BLaER1 treated with 17β-estradiol and CSF1 and Interleukin-3, amounts not matched to agents 10 nM and 100 nM (cell line): ENCODE results near the gene FBLN2.
A peak's percentile ranks its signal among the peaks of the same experiment; 100 is the strongest.

Experiments used
- H3K27ac ChIP-seq, 11 experiments: shearing (Covaris generic); formaldehyde crosslinking; 2 replicates each; pipeline ENCODE4 v1.8.1; 2022
- H3K27me3 ChIP-seq, 11 experiments: shearing (Covaris generic); formaldehyde crosslinking; 2 replicates each; pipeline ENCODE4 v1.8.1; 2022
- H3K36me3 ChIP-seq, 11 experiments: shearing (Covaris generic); formaldehyde crosslinking; 2 replicates each; pipeline ENCODE4 v1.8.1; 2022
- H3K4me1 ChIP-seq, 10 experiments: shearing (Covaris generic); formaldehyde crosslinking; 2 replicates each; pipeline ENCODE4 v1.8.1; 2022
- H3K4me2 ChIP-seq, 11 experiments: shearing (Covaris generic); formaldehyde crosslinking; 2 replicates each; pipeline ENCODE4 v1.8.1; 2022
- H3K4me3 ChIP-seq, 10 experiments: shearing (Covaris generic); formaldehyde crosslinking; 2 replicates each; pipeline ENCODE4 v1.8.1; 2022
- H3K9ac ChIP-seq, 11 experiments: shearing (Covaris generic); formaldehyde crosslinking; 2 replicates each; pipeline ENCODE4 v1.8.1; 2022
- H3K9me3 ChIP-seq, 11 experiments: shearing (Covaris generic); formaldehyde crosslinking; replicated peaks in 1 of 11; 2 replicates each; pipeline ENCODE4 v1.8.1; 2022
- H4K20me1 ChIP-seq, 11 experiments: shearing (Covaris generic); formaldehyde crosslinking; 2 replicates each; pipeline ENCODE4 v1.8.1; 2022
- Cebpa-rat ChIP-seq, 11 experiments: shearing (Covaris generic); IDR thresholded peaks; 2 replicates each; pipeline ENCODE4 v1.8.1; 2022

Gene FBLN2

GRCh38 chr3:13505147-13506130, 43.5 kb upstream of the FBLN2 start:
- TF ChIP-seq Cebpa-rat (IDR thresholded peaks at IDR 0.05), result no peak
- Histone ChIP-seq H3K27ac (no peak overlapping the region), H3K4me2 (no peak overlapping the region), H3K9ac (peak overlapping the region in 2 of 11 experiments; percentile 14 to 26; a peak in 1 of 22 replicates), H3K4me3 (no peak overlapping the region), H3K9me3 (no peaks in the 10 kb centered on the region), H3K4me1 (peaks cover 0 to 5% (median 0%) of the 10 kb centered on the region in 10 experiments; a peak in 2 of 20 replicates), H3K36me3 (no peaks in the 10 kb centered on the region), H3K27me3 (no peaks in the 10 kb centered on the region), H4K20me1 (peaks cover 0 to 3% (median 0%) of the 10 kb centered on the region in 11 experiments; a peak in 3 of 22 replicates)

DNA sequence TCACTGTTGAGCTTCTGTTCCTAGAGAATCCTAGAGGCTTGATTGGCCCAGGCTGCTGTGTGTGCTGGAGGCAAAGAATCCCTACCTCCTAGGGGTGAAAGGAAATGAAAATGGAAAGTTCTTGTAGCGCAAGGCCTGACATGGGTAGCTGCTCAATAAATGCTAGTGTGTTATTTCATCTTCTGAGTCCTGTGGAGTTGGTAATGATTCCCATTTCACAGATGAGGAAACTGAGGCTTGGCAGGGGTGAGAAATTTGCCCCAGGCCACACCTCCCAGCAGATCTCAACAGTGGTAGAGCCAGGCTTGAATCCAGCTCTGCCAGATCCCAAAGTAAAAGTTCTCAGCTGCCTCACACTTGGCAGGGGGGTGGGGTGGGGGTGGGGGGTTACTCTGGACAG, 42.7 kb upstream of the FBLN2 start:
- H3K4me3 ChIP-seq, result no peak overlapping the region
- no peak overlapping the region for H3K27ac ChIP-seq
- H3K9me3 ChIP-seq, result no peaks in the 10 kb centered on the region
- no peak overlapping the region for H3K4me2 ChIP-seq
- H3K36me3 ChIP-seq, result no peaks in the 10 kb centered on the region
- H4K20me1 ChIP-seq, result peaks cover 0 to 3% (median 0%) of the 10 kb centered on the region in 11 experiments; a peak in 3 of 22 replicates
- peaks cover 0 to 5% (median 0%) of the 10 kb centered on the region in 10 experiments; a peak in 2 of 20 replicates for H3K4me1 ChIP-seq
- H3K9ac ChIP-seq, result no peak overlapping the region
- no peak for TF ChIP-seq Cebpa-rat (IDR thresholded peaks at IDR 0.05)
- no peaks in the 10 kb centered on the region for H3K27me3 ChIP-seq

DNA sequence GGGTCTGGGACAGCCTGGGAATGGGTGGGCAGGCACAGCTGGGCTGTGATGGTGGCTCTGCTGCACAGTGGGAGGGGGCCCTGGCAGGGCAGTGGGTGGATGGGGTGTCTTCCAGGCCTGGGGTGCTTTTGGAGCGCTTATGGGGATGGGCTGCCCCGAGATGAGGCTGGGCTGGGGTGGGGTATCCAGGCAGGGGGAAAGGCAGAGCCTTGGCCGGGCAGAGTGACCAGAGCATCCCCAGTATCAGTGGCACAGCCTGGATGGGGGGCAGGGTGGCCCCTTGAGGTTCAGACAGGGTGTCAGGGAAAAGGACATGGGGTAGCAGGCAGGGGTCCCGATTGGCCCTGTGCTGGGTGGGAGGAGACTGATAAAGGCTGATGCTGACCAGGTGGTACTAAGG, 42.2 kb upstream of the FBLN2 start:
- no peak overlapping the region for H3K4me2 ChIP-seq
- H3K36me3 ChIP-seq, result no peaks in the 10 kb centered on the region
- no peak overlapping the region for H3K27ac ChIP-seq
- H4K20me1 ChIP-seq, result peaks cover 0 to 3% (median 0%) of the 10 kb centered on the region in 11 experiments; a peak in 3 of 22 replicates
- H3K4me1 ChIP-seq, result peaks cover 0 to 5% (median 0%) of the 10 kb centered on the region in 10 experiments; a peak in 2 of 20 replicates
- no peaks in the 10 kb centered on the region for H3K27me3 ChIP-seq
- no peak overlapping the region for H3K9ac ChIP-seq
- no peak for TF ChIP-seq Cebpa-rat (IDR thresholded peaks at IDR 0.05)
- no peak overlapping the region for H3K4me3 ChIP-seq
- no peaks in the 10 kb centered on the region for H3K9me3 ChIP-seq

GRCh38 chr3:13507247-13507569, 41.7 kb upstream of the FBLN2 start:
- TF ChIP-seq Cebpa-rat (IDR thresholded peaks at IDR 0.05), result no peak
- H3K27me3 ChIP-seq, result no peaks in the 10 kb centered on the region
- H3K9ac ChIP-seq, result no peak overlapping the region
- peaks cover 0 to 3% (median 0%) of the 10 kb centered on the region in 11 experiments; a peak in 3 of 22 replicates for H4K20me1 ChIP-seq
- no peak overlapping the region for H3K27ac ChIP-seq
- no peaks in the 10 kb centered on the region for H3K9me3 ChIP-seq
- H3K36me3 ChIP-seq, result no peaks in the 10 kb centered on the region
- peaks cover 0 to 5% (median 0%) of the 10 kb centered on the region in 10 experiments; a peak in 2 of 20 replicates for H3K4me1 ChIP-seq
- H3K4me3 ChIP-seq, result no peak overlapping the region
- no peak overlapping the region for H3K4me2 ChIP-seq

DNA sequence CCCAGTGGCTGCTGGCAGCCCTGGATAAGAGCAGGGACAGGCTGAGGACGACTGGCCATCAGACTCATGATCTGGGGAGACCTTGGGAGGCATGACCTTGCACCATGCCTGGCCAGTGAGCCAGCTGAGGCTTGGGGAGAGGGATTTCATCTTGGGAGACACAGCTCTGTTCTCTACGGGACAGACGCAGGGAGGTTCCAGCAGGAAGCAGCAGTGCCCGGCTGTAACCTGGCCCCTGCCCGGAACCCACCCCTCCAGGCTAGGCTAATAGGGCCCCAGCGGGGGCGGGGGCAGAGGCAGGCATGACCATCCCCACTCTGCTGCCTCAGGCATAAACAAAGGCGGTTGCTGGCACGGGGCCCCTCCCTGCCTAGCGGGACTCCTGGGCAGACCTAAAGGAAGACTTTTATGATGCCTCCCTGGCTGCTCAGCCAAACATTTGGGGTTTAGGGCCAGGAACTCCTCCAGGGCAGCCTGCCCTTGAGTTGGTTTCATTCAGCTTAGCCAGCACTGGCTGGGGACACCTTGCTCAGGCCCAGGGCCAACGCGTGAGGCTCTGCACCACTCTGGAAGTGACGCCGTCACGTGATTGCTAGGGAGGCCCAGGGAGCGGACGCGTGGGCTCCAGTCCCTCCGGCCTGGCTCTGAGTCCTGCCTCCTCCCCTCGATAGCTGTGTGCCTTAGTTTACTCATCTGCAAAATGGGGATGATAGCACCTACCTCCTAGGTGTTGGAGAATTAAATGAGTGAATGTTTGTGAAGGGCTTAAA, 41.2 kb upstream of the FBLN2 start:
- Histone ChIP-seq H3K4me2 (no peak overlapping the region), H3K36me3 (no peaks in the 10 kb centered on the region), H3K9ac (no peak overlapping the region), H4K20me1 (peaks cover 0 to 3% (median 0%) of the 10 kb centered on the region in 11 experiments; a peak in 3 of 22 replicates), H3K4me1 (peaks cover 0 to 5% (median 0%) of the 10 kb centered on the region in 10 experiments; a peak in 2 of 20 replicates), H3K4me3 (no peak overlapping the region), H3K9me3 (no peaks in the 10 kb centered on the region), H3K27me3 (no peaks in the 10 kb centered on the region), H3K27ac (no peak overlapping the region)
- TF ChIP-seq Cebpa-rat (IDR thresholded peaks at IDR 0.05), result no peak

DNA sequence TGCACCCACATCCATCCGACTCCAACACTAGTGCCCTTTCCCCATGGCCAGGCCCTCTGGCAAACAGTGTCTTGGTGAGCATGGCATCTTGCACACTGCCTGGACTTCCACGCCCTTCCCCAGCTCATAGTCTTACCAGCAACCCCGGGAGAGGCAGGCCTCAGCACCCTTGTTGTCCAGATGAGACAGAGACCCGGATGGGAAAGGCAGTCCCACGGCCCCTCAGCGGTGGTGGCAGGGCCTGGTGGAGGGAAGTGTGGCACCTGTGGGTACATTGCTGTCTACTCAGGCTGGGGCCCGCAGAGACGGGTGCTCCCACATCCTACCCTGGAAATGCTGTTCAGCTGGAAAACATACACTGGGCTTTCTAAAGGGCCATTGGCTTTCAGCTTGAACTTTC, 40.4 kb upstream of the FBLN2 start:
- Histone ChIP-seq H3K27ac (no peak overlapping the region), H3K9me3 (no peaks in the 10 kb centered on the region), H3K4me2 (no peak overlapping the region), H3K4me1 (peaks cover 0 to 5% (median 0%) of the 10 kb centered on the region in 10 experiments; a peak in 2 of 20 replicates), H3K9ac (no peak overlapping the region), H3K4me3 (no peak overlapping the region), H4K20me1 (peaks cover 0 to 3% (median 0%) of the 10 kb centered on the region in 11 experiments; a peak in 3 of 22 replicates), H3K27me3 (no peaks in the 10 kb centered on the region), H3K36me3 (no peaks in the 10 kb centered on the region)
- no peak for TF ChIP-seq Cebpa-rat (IDR thresholded peaks at IDR 0.05)

- Histone ChIP-seq H3K36me3 (no peaks in the 10 kb centered on the region), H3K4me3 (no peak overlapping the region), H4K20me1 (peaks cover 0 to 3% (median 0%) of the 10 kb centered on the region in 11 experiments; a peak in 3 of 22 replicates), H3K27me3 (no peaks in the 10 kb centered on the region), H3K4me2 (no peak overlapping the region), H3K4me1 (peaks cover 0 to 9% (median 0%) of the 10 kb centered on the region in 10 experiments; a peak in 4 of 20 replicates), H3K9ac (peak overlapping the region in 1 of 11 experiments; percentile 36; a peak in 1 of 22 replicates), H3K9me3 (no peaks in the 10 kb centered on the region), H3K27ac (no peak overlapping the region)
- TF ChIP-seq Cebpa-rat (IDR thresholded peaks at IDR 0.05), result no peak
Measured at GRCh38 chr3:13509059-13509815, 39.7 kb upstream of the FBLN2 start.

DNA sequence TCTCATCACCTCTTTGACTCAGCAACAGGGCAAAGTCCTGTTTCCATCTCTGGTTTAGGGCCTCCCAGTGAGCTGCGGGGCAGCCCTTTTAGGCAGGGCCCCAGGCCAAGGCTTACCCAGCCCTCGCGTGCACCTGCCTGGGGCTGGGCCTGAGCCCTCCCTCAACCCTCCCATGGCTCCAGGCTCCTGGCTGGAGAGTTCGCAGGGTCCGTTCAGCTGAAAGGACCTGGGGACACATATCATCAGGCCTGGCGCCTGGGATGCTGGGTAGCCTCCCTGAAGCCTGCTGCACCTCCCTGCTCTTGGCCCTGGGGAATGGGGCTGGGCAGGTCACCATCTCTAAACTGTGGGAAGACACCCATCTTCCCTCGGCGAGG, 39.1 kb upstream of the FBLN2 start:
- TF ChIP-seq Cebpa-rat (IDR thresholded peaks at IDR 0.05), result no peak
- Histone ChIP-seq H4K20me1 (peaks cover 0 to under 1% (median 0%) of the 10 kb centered on the region in 11 experiments; a peak in 2 of 22 replicates), H3K4me1 (peaks cover 0 to 9% (median 0%) of the 10 kb centered on the region in 10 experiments; a peak in 4 of 20 replicates)

More for the DNA sequence above, 39.1 kb upstream of the FBLN2 start:
- no peak overlapping the region for H3K9ac ChIP-seq
- H3K27me3 ChIP-seq, result no peaks in the 10 kb centered on the region
- H3K9me3 ChIP-seq, result no peaks in the 10 kb centered on the region
- no peak overlapping the region for H3K4me3 ChIP-seq
- H3K27ac ChIP-seq, result no peak overlapping the region
- no peaks in the 10 kb centered on the region for H3K36me3 ChIP-seq
- H3K4me2 ChIP-seq, result no peak overlapping the region
